ENCODE data around the gene ERC2.

The ERC2 gene

GRCh38 chr3:55947406-55947805 is 520.9 kb downstream of the ERC2 start:
- H3K27me3 ChIP-seq (replicated peaks; ENCODE audit: control insufficient read depth, insufficient read depth, low read length) = no peaks in the 10 kb centered on the region
- H3K9ac ChIP-seq (ENCODE audit: low read length) = no peak overlapping the region
- no peak for DNase-seq (ENCODE audit: low read depth)
- no peaks in the 10 kb centered on the region for H3K36me3 ChIP-seq (ENCODE audit: control insufficient read depth, insufficient read depth, low read length, severe bottlenecking)
- no peaks in the 10 kb centered on the region for H3K4me1 ChIP-seq (ENCODE audit: control insufficient read depth, insufficient read depth, low read length)
- H3K4me3 ChIP-seq (ENCODE audit: low read length) = no peak overlapping the region
- H3K9me3 ChIP-seq (ENCODE audit: control insufficient read depth, low read length) = no peaks in the 10 kb centered on the region

- H3K27me3 ChIP-seq (replicated peaks; ENCODE audit: control insufficient read depth, insufficient read depth, low read length) = no peaks in the 10 kb centered on the region
- no peak overlapping the region for H3K4me3 ChIP-seq (ENCODE audit: low read length)
- H3K4me1 ChIP-seq (ENCODE audit: control insufficient read depth, insufficient read depth, low read length) = no peaks in the 10 kb centered on the region
- no peak for DNase-seq (ENCODE audit: low read depth)
- no peaks in the 10 kb centered on the region for H3K36me3 ChIP-seq (ENCODE audit: control insufficient read depth, insufficient read depth, low read length, severe bottlenecking)
- no peak overlapping the region for H3K9ac ChIP-seq (ENCODE audit: low read length)
- no peaks in the 10 kb centered on the region for H3K9me3 ChIP-seq (ENCODE audit: control insufficient read depth, low read length)
Measured at GRCh38 chr3:55946574-55947160, 521.6 kb downstream of the ERC2 start.

DNA sequence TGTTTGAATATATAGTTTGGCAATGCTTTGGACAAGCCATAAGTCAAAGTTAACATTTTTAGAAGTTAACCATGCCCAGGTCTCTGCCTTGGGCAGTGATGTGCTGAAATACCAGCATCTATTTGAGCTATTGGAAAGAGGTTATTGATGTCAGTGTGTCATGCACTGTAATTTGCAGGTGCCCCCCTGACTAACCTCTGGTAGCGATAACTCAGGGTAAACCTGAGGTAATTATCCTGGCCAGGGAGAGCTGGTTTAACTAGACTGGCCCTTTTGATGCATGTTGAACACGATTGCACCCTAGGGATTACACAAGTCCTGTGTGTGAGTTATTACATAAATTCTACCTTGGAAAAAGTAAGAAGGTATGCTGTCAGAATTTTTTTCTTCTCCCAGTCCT is 525.4 kb downstream of the ERC2 start:
- no peaks in the 10 kb centered on the region for H3K4me1 ChIP-seq (ENCODE audit: control insufficient read depth, insufficient read depth, low read length)
- H3K9ac ChIP-seq (ENCODE audit: low read length) = no peak overlapping the region
- no peaks in the 10 kb centered on the region for H3K27me3 ChIP-seq (replicated peaks; ENCODE audit: control insufficient read depth, insufficient read depth, low read length)
- no peaks in the 10 kb centered on the region for H3K36me3 ChIP-seq (ENCODE audit: control insufficient read depth, insufficient read depth, low read length, severe bottlenecking)
- H3K4me3 ChIP-seq (ENCODE audit: low read length) = no peak overlapping the region
- no peaks in the 10 kb centered on the region for H3K9me3 ChIP-seq (ENCODE audit: control insufficient read depth, low read length)
- no peak for DNase-seq (ENCODE audit: low read depth)

- H3K9ac ChIP-seq (ENCODE audit: low read length) = no peak overlapping the region
- no peaks in the 10 kb centered on the region for H3K27me3 ChIP-seq (replicated peaks; ENCODE audit: control insufficient read depth, insufficient read depth, low read length)
- no peaks in the 10 kb centered on the region for H3K9me3 ChIP-seq (ENCODE audit: control insufficient read depth, low read length)
- DNase-seq (ENCODE audit: low read depth) = no peak
- no peaks in the 10 kb centered on the region for H3K36me3 ChIP-seq (ENCODE audit: control insufficient read depth, insufficient read depth, low read length, severe bottlenecking)
- H3K4me1 ChIP-seq (ENCODE audit: control insufficient read depth, insufficient read depth, low read length) = no peaks in the 10 kb centered on the region
- no peak overlapping the region for H3K4me3 ChIP-seq (ENCODE audit: low read length)
Measured at GRCh38 chr3:55939287-55939686, 529.0 kb downstream of the ERC2 start.

DNA sequence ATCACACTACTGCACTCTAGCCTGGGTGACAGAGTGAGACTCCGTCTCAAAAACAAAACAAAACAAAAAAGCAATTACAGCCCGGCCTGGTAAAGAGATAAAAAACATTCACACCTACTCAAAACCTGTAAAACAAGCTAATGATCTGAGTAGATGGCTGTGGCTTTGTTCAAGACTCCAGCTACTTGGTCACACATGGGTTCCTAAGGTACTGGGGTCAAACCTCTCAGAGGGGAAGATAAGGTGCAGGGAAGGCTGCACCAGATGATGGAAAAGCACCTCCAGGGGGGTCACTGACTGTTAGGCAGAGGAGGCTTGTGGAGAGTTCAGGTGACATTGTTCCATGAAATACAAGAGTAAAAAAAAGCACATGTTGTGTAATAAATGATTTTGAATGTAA is 531.0 kb downstream of the ERC2 start:
- Histone ChIP-seq H3K36me3 (ENCODE audit: control insufficient read depth, insufficient read depth, low read length, severe bottlenecking) (no peaks in the 10 kb centered on the region), H3K4me3 (ENCODE audit: low read length) (no peak overlapping the region), H3K9ac (ENCODE audit: low read length) (no peak overlapping the region), H3K4me1 (ENCODE audit: control insufficient read depth, insufficient read depth, low read length) (no peaks in the 10 kb centered on the region), H3K9me3 (ENCODE audit: control insufficient read depth, low read length) (no peaks in the 10 kb centered on the region), H3K27me3 (replicated peaks; ENCODE audit: control insufficient read depth, insufficient read depth, low read length) (no peaks in the 10 kb centered on the region)
- no peak for DNase-seq (ENCODE audit: low read depth)

DNA sequence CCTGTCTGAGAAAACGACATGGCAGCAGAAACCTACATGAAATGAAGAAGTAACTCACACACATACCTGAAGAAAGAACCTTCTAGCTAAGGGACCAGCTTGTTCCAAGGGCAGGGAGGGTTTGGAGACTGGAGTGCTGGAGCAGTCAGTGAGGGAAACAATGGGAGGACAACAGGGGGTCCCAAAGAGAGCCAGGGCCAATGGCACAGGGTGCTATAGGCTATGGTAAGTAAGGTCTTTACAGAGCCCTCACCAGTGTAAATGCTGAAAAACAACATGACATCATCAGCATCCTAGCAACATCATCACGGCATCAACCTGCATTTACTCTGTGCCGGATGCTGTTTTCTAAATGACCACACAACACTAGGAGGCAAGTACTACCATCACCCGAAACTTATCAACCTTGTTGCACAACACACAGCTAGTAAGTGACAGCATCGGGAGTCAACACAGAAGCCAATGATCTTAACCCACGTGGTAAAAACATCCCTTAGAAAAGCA is 531.7 kb downstream of the ERC2 start:
- Histone ChIP-seq H3K36me3 (ENCODE audit: control insufficient read depth, insufficient read depth, low read length, severe bottlenecking) (no peaks in the 10 kb centered on the region), H3K4me3 (ENCODE audit: low read length) (no peak overlapping the region), H3K9ac (ENCODE audit: low read length) (no peak overlapping the region), H3K4me1 (ENCODE audit: control insufficient read depth, insufficient read depth, low read length) (no peaks in the 10 kb centered on the region), H3K27me3 (replicated peaks; ENCODE audit: control insufficient read depth, insufficient read depth, low read length) (no peaks in the 10 kb centered on the region), H3K9me3 (ENCODE audit: control insufficient read depth, low read length) (no peaks in the 10 kb centered on the region)
- DNase-seq (ENCODE audit: low read depth) = no peak

DNA sequence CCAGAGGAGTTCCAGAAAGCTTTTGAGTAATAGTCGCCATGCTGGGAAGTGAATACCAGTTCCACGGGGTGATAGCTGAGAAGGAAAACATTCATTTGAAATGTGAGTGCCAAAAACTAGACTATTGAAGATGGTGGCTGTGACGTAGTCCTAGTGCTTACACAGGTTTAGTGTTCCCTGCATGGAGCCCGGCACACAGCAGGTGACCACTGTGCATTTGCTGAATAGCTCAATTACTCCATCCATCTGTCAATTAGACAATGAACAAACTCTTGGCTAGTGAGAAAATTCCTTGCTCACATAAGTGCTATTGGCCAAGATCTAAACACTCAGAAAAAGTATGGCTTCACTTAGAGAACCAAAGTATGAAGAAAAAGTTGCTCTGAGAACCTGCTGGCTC is 533.0 kb downstream of the ERC2 start:
- Histone ChIP-seq H3K4me3 (ENCODE audit: low read length) (no peak overlapping the region), H3K9me3 (ENCODE audit: control insufficient read depth, low read length) (no peaks in the 10 kb centered on the region), H3K36me3 (ENCODE audit: control insufficient read depth, insufficient read depth, low read length, severe bottlenecking) (no peaks in the 10 kb centered on the region), H3K4me1 (ENCODE audit: control insufficient read depth, insufficient read depth, low read length) (no peaks in the 10 kb centered on the region), H3K9ac (ENCODE audit: low read length) (no peak overlapping the region), H3K27me3 (replicated peaks; ENCODE audit: control insufficient read depth, insufficient read depth, low read length) (no peaks in the 10 kb centered on the region)
- no peak for DNase-seq (ENCODE audit: low read depth)

GRCh38 chr3:55934771-55935170 is 533.5 kb downstream of the ERC2 start:
- no peak for DNase-seq (ENCODE audit: low read depth)
- Histone ChIP-seq H3K4me3 (ENCODE audit: low read length) (no peak overlapping the region), H3K36me3 (ENCODE audit: control insufficient read depth, insufficient read depth, low read length, severe bottlenecking) (no peaks in the 10 kb centered on the region), H3K9ac (ENCODE audit: low read length) (no peak overlapping the region), H3K4me1 (ENCODE audit: control insufficient read depth, insufficient read depth, low read length) (no peaks in the 10 kb centered on the region), H3K9me3 (ENCODE audit: control insufficient read depth, low read length) (no peaks in the 10 kb centered on the region), H3K27me3 (replicated peaks; ENCODE audit: control insufficient read depth, insufficient read depth, low read length) (no peaks in the 10 kb centered on the region)

GRCh38 chr3:55929154-55929869 is 539.0 kb downstream of the ERC2 start:
- no peaks in the 10 kb centered on the region for H3K36me3 ChIP-seq (ENCODE audit: control insufficient read depth, insufficient read depth, low read length, severe bottlenecking)
- H3K4me1 ChIP-seq (ENCODE audit: control insufficient read depth, insufficient read depth, low read length) = no peaks in the 10 kb centered on the region
- H3K27me3 ChIP-seq (replicated peaks; ENCODE audit: control insufficient read depth, insufficient read depth, low read length) = peaks cover 3% of the 10 kb centered on the region
- no peak overlapping the region for H3K9ac ChIP-seq (ENCODE audit: low read length)
- no peak for DNase-seq (ENCODE audit: low read depth)
- H3K9me3 ChIP-seq (ENCODE audit: control insufficient read depth, low read length) = no peaks in the 10 kb centered on the region
- no peak overlapping the region for H3K4me3 ChIP-seq (ENCODE audit: low read length)

DNA sequence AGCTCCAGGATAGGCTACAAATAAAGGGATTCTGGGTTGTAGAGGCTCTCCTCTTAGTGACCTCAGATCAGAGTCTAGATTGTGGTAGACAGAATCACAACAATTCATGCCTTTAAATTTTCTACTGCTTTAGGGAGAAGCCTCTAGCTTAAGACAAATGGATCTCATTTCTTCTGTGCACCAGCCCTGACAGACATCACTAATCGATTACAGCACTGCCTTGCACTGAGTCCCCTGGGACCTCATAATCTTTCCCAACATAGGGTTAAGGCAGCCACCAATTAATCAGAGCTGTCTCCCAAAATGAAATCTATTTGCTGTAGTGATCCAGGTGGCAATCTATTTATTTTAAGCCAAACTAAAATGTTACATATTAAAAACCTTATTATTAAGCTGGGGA is 544.6 kb downstream of the ERC2 start:
- Histone ChIP-seq H3K4me3 (ENCODE audit: low read length) (no peak overlapping the region), H3K36me3 (ENCODE audit: control insufficient read depth, insufficient read depth, low read length, severe bottlenecking) (no peaks in the 10 kb centered on the region), H3K9ac (ENCODE audit: low read length) (no peak overlapping the region), H3K27me3 (replicated peaks; ENCODE audit: control insufficient read depth, insufficient read depth, low read length) (peaks cover 3% of the 10 kb centered on the region), H3K9me3 (ENCODE audit: control insufficient read depth, low read length) (no peaks in the 10 kb centered on the region), H3K4me1 (ENCODE audit: control insufficient read depth, insufficient read depth, low read length) (no peaks in the 10 kb centered on the region)
- DNase-seq (ENCODE audit: low read depth) = no peak

DNA sequence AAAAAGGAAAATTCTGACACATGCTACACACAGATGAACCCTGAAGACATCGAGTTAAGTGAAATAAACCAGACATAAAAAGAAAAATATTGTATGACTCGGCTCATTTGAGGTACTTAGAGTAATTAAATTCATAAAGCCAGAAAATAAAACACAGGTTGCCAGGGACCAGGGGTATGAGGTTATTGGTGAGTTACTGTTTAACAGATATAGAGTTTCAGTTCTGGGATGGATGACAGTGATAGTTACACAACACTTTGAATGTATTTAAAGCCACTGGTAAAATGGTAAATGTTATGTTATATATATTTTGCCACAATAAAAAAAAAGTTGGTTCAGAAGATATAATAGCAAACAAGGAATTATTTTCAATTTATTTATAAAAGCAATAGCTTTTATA is 545.1 kb downstream of the ERC2 start:
- H3K9me3 ChIP-seq (ENCODE audit: control insufficient read depth, low read length) = no peaks in the 10 kb centered on the region
- no peak for DNase-seq (ENCODE audit: low read depth)

GRCh38 chr3:55912880-55913279 is 555.4 kb downstream of the ERC2 start:
- Histone ChIP-seq H3K4me1 (ENCODE audit: control insufficient read depth, insufficient read depth, low read length) (no peaks in the 10 kb centered on the region), H3K4me3 (ENCODE audit: low read length) (no peak overlapping the region), H3K9ac (ENCODE audit: low read length) (no peak overlapping the region), H3K36me3 (ENCODE audit: control insufficient read depth, insufficient read depth, low read length, severe bottlenecking) (no peaks in the 10 kb centered on the region), H3K27me3 (replicated peaks; ENCODE audit: control insufficient read depth, insufficient read depth, low read length) (peaks cover 3% of the 10 kb centered on the region), H3K9me3 (ENCODE audit: control insufficient read depth, low read length) (no peaks in the 10 kb centered on the region)
- no peak for DNase-seq (ENCODE audit: low read depth)

More for the DNA sequence above, 545.1 kb downstream of the ERC2 start:
- H3K36me3 ChIP-seq (ENCODE audit: control insufficient read depth, insufficient read depth, low read length, severe bottlenecking) = no peaks in the 10 kb centered on the region
- H3K4me1 ChIP-seq (ENCODE audit: control insufficient read depth, insufficient read depth, low read length) = no peaks in the 10 kb centered on the region
- H3K9ac ChIP-seq (ENCODE audit: low read length) = no peak overlapping the region
- H3K4me3 ChIP-seq (ENCODE audit: low read length) = no peak overlapping the region
- peaks cover 3% of the 10 kb centered on the region for H3K27me3 ChIP-seq (replicated peaks; ENCODE audit: control insufficient read depth, insufficient read depth, low read length)

Data from adipocyte (in vitro differentiated cells).